ENCODE results near the gene FBLN2. TPM values are rescaled to one million over a fixed set of nuclear protein-coding genes. Genes with fewer than 3 reads are reported as not detected.

The FBLN2 gene
- total RNA-seq, 2 donors from 2014 or later, result 10.5 to 24.1 TPM

DNA sequence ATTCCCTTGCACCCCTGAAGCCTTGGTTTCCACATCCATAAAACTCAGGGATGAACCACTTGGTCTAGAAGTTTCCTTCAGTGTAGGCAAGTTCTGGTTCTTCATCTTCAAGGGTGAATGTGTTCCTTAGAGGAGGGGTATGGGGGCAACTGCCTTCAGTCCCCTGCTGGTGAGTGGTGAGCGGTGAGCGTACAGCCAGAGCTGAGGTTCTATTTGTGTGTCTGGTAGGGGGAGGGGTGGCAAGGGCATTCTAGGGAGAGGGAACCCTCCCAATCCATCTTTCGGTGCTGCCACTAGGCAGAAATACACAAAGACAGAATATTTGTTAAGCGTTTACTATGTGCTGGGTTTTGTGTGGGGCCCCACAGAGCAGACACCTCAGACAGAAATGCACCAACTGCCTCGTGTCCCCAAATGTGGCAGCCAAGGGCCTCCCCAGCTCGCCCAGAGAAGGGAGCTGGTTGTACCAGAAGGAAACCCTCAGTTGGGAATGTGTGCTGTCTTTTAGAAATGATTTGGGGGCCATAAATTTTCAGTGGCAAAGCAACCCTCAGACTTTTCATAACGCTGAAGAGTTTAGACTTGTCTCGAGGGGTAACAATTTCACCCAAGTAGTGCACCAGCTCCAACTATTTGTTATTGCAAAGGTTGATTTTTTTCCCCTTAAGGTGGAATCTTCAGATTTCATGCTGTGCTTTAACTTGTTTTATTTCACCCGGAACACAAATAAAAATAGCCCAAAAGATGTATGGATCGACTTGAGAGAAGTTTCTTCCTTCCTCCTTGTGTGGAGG lies 137.6 kb downstream of the FBLN2 start:
- DNase-seq, result no peak
- TF ChIP-seq, protein P1, sequence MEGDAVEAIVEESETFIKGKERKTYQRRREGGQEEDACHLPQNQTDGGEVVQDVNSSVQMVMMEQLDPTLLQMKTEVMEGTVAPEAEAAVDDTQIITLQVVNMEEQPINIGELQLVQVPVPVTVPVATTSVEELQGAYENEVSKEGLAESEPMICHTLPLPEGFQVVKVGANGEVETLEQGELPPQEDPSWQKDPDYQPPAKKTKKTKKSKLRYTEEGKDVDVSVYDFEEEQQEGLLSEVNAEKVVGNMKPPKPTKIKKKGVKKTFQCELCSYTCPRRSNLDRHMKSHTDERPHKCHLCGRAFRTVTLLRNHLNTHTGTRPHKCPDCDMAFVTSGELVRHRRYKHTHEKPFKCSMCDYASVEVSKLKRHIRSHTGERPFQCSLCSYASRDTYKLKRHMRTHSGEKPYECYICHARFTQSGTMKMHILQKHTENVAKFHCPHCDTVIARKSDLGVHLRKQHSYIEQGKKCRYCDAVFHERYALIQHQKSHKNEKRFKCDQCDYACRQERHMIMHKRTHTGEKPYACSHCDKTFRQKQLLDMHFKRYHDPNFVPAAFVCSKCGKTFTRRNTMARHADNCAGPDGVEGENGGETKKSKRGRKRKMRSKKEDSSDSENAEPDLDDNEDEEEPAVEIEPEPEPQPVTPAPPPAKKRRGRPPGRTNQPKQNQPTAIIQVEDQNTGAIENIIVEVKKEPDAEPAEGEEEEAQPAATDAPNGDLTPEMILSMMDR (IDR thresholded peaks at IDR 0.05), result no peak
- Histone ChIP-seq H3K27ac (no peak overlapping the region), H3K4me3 (no peak overlapping the region), H3K9ac (ENCODE audit: low read depth in 2 of 2, low read length in 2 of 2) (no peak overlapping the region), H3K27me3 (no peaks in the 10 kb centered on the region), H3K4me1 (no peaks in the 10 kb centered on the region), H3K9me3 (no peaks in the 10 kb centered on the region), H3K36me3 (no peaks in the 10 kb centered on the region)
- intact Hi-C loops (cut with DNase I), result no loop called here

DNA sequence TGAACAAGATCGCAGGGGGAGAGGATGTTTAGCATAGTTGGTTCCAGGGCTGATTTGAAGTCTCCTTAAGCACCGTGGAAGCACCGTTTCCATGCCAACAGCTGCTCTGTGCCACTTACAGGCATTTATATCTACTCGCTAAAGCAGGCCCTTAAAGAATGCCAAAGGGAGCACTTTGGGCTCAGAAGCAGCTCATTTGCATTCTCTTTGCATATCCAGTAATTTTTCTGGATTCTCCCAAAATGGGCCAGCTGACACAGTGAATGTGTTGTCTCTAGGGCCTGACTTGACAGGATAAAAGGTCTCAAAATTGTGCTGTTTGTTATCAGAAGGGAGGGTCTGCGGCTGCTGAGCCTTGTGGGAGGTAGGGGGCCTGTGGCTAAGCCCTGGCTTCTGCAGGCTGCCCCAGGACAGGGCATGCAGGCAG lies 138.6 kb downstream of the FBLN2 start:
- DNase-seq, result no peak
- no peaks in the 10 kb centered on the region for H3K4me1 ChIP-seq
- H3K27me3 ChIP-seq, result no peaks in the 10 kb centered on the region
- H3K27ac ChIP-seq, result no peak overlapping the region
- no peak overlapping the region for H3K4me3 ChIP-seq
- intact Hi-C loops (cut with DNase I), result no loop called here
- TF ChIP-seq, protein P1 (IDR thresholded peaks at IDR 0.05), result no peak
- no peak overlapping the region for H3K9ac ChIP-seq (ENCODE audit: low read depth in 2 of 2, low read length in 2 of 2)
- H3K36me3 ChIP-seq, result no peaks in the 10 kb centered on the region
- no peaks in the 10 kb centered on the region for H3K9me3 ChIP-seq

Other genes starting within 250 kb of the FBLN2 start
- gene NUP210, start 128.8 kb upstream of the FBLN2 start, total RNA-seq, result 10 to 100 TPM in 1 of 2 donors, 1 to 10 TPM in 1; 7.5 to 23.8 TPM
- 10 to 100 TPM; 24.0 to 36.1 TPM for gene HDAC11, start 68.8 kb upstream of the FBLN2 start, total RNA-seq